Osteocyte (in vitro differentiated cells): ENCODE results near the gene MLLT6. TPM values are rescaled to one million over a fixed set of nuclear protein-coding genes. Genes with fewer than 3 reads are reported as not detected.
A peak's percentile ranks its signal among the peaks of the same experiment; 100 is the strongest.

Experiments used
- DNase-seq: peaks from one replicate; pipeline ENCODE4 v3.0.0; 2021; ENCODE audit warnings: mixed read lengths; ENCODE audit not compliant: unreplicated experiment; ENCODE audit errors: extremely low spot score
- H3K27ac Mint-ChIP-seq: one replicate; pipeline ENCODE4 v1.8.0; 2021; ENCODE audit warnings: mild to moderate bottlenecking, mixed read lengths; ENCODE audit not compliant: unreplicated experiment
- H3K27me3 Mint-ChIP-seq: one replicate; pipeline ENCODE4 v1.8.0; 2021; ENCODE audit warnings: mixed read lengths; ENCODE audit not compliant: unreplicated experiment
- H3K36me3 Mint-ChIP-seq: one replicate; pipeline ENCODE4 v1.8.0; 2021; ENCODE audit warnings: mixed read lengths; ENCODE audit not compliant: unreplicated experiment
- H3K4me1 Mint-ChIP-seq: one replicate; pipeline ENCODE4 v1.8.0; 2021; ENCODE audit warnings: mixed read lengths; ENCODE audit not compliant: unreplicated experiment
- H3K4me3 Mint-ChIP-seq: one replicate; pipeline ENCODE4 v1.8.0; 2021; ENCODE audit warnings: mild to moderate bottlenecking, moderate library complexity, mixed read lengths; ENCODE audit not compliant: unreplicated experiment
- H3K9me3 Mint-ChIP-seq: one replicate; pipeline ENCODE4 v1.8.0; 2021; ENCODE audit warnings: mixed read lengths; ENCODE audit not compliant: unreplicated experiment
- total RNA-seq: library from RNA; stranded (reverse); gene quantifications from 2 replicates; pipeline ENCODE4 v1.2.1, GENCODE V29; 2021
- TF ChIP-seq, protein P1 (sequence below): fragments of 200-600 bp; sonication (generic); IDR thresholded peaks from 2 replicates; pipeline ENCODE4 v1.5.0; 2021; ENCODE audit warnings: antibody characterized with exemption, mild to moderate bottlenecking, moderate library complexity

MLLT6 gene
- total RNA-seq, 1 donor from 2014 or later = 107 TPM

DNA sequence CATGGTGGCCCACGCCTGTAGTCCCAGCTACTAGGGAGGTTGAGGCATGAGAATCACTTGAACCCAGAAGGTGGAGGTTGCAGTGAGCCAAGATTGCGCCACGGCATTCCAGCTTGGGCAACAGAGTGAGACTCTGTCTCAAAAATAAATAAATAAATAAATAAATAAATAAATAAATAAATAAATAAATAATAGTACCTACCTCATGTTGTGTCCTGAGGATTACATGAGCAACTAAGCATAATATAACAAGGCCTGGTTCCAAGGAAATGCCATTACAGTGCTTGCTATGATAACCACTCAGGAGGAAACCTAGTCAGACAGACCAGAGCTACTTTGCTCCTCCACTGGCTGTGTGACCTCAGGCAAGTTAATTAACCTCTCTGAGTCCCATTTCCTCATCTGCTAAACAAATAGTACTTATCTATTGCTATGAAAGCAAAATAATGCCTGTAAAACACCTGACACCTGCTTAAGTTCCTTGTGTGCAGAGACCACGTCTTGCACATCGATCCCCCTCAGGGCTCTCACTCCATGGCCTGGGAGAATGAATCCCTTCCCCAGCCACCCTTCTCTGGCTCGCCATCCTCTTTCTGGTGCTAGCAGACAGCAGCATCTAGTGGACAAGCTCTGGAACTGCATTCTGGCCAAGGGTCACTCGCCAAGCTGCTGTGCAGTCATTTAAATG is 37.8 kb upstream of the MLLT6 start:
- TF ChIP-seq, protein P1, sequence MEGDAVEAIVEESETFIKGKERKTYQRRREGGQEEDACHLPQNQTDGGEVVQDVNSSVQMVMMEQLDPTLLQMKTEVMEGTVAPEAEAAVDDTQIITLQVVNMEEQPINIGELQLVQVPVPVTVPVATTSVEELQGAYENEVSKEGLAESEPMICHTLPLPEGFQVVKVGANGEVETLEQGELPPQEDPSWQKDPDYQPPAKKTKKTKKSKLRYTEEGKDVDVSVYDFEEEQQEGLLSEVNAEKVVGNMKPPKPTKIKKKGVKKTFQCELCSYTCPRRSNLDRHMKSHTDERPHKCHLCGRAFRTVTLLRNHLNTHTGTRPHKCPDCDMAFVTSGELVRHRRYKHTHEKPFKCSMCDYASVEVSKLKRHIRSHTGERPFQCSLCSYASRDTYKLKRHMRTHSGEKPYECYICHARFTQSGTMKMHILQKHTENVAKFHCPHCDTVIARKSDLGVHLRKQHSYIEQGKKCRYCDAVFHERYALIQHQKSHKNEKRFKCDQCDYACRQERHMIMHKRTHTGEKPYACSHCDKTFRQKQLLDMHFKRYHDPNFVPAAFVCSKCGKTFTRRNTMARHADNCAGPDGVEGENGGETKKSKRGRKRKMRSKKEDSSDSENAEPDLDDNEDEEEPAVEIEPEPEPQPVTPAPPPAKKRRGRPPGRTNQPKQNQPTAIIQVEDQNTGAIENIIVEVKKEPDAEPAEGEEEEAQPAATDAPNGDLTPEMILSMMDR = peak; percentile 97
- Mint-ChIP-seq H3K4me3 (no peak overlapping the region), H3K4me1 (peaks cover 4% of the 10 kb centered on the region), H3K9me3 (no peaks in the 10 kb centered on the region), H3K36me3 (no peaks in the 10 kb centered on the region), H3K27ac (no peak overlapping the region), H3K27me3 (peaks cover 46% of the 10 kb centered on the region)
- DNase-seq = no peak

DNA sequence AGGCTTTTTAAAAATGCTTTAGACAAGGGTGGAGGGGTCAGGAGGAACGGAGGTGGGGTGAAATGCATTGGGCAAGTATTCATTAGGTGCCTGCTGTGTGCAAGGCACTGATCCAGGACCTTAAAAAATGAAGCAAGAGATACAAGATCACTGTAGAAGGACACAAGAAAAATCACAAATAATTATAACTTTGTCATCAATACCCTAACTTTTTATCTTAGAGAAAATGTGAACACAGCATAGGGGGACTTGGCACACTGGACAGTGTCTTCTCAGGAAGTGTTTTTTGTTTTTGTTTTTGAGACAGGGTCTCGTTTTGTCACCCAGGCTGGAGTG is 37.3 kb upstream of the MLLT6 start:
- Mint-ChIP-seq H3K9me3 (no peaks in the 10 kb centered on the region), H3K27me3 (peaks cover 49% of the 10 kb centered on the region), H3K4me1 (peaks cover 4% of the 10 kb centered on the region), H3K27ac (no peak overlapping the region), H3K4me3 (no peak overlapping the region), H3K36me3 (no peaks in the 10 kb centered on the region)
- TF ChIP-seq, protein P1 = no peak
- no peak for DNase-seq

DNA sequence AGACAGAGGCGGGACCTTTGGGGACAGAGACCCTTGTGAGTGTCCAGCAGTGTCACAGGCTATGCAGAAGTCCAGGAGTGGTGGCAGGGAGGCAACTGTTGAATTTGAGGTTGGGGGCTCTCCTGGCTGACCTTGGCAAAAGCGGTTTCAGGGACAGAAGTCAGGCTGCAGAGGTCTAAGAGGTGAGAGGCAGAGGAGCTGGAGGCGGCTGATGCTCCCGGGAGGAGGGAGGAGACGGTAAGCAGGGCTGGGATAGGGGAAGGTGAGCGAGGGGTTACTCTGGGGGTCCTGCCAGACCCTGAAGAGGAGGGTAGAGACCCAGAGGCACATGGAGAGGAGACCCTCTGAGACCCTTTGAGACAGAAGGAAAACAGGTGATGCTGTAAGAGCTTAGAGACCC is 35.6 kb upstream of the MLLT6 start:
- no peak overlapping the region for H3K27ac Mint-ChIP-seq

DNA sequence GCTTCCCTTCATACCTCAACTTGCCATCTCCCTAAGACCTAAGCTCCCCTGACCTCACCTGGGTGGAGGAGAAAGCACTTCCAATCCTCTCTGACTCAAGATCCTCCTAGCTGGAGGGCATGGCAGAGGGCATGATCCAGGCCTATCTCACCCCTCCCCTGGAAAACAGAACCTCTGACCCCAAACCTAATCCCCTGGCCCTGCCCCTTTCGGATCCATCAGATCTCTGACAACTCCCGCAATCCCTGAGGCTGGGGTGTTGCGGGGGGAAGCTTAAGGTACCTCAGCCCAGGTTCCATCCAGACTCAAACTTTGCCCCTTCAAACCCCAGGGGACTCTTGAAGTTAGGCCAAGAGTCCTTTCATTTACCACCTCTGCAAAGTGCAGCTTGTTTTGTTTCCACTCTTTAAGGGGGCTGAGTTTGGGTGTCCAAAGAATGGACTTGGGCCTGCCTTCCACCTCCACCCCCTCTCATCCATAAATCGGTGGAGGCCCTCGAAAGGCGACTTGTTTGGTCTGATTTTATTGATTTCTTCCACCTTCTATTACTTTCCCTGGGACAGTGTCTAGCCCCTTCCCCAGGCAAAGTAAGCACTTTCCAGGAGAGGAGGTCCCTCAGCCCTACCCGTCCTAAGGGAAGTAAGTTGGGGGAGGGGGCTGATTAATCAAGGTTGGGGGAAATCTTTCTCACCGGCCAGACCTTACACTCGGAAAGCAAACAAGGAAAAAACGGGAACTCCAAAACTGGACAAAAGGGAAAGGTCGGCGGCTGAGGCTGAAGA is 32.9 kb upstream of the MLLT6 start:
- Mint-ChIP-seq H3K9me3 (no peaks in the 10 kb centered on the region), H3K27ac (no peak overlapping the region), H3K27me3 (peaks cover 59% of the 10 kb centered on the region), H3K36me3 (no peaks in the 10 kb centered on the region), H3K4me1 (peaks cover 14% of the 10 kb centered on the region), H3K4me3 (peak overlapping the region; percentile 22)
- DNase-seq = no peak
- TF ChIP-seq, protein P1 = no peak

More for the DNA sequence above, 35.6 kb upstream of the MLLT6 start:
- DNase-seq = no peak
- Mint-ChIP-seq H3K9me3 (no peaks in the 10 kb centered on the region), H3K27me3 (peaks cover 53% of the 10 kb centered on the region), H3K4me1 (peaks cover 7% of the 10 kb centered on the region), H3K36me3 (no peaks in the 10 kb centered on the region), H3K4me3 (no peak overlapping the region)
- TF ChIP-seq, protein P1 = no peak
